HG02798 (cell line): ENCODE data around the gene LHPP.
A peak's percentile ranks its signal among the peaks of the same experiment; 100 is the strongest.

Experiments
- ATAC-seq: cut with Tn5 transposase; IDR thresholded peaks from one replicate; pipeline ENCODE4 v1.9.1; 2021; ENCODE audit warnings: mild to moderate bottlenecking; ENCODE audit not compliant: unreplicated experiment, poor library complexity

The LHPP gene

DNA sequence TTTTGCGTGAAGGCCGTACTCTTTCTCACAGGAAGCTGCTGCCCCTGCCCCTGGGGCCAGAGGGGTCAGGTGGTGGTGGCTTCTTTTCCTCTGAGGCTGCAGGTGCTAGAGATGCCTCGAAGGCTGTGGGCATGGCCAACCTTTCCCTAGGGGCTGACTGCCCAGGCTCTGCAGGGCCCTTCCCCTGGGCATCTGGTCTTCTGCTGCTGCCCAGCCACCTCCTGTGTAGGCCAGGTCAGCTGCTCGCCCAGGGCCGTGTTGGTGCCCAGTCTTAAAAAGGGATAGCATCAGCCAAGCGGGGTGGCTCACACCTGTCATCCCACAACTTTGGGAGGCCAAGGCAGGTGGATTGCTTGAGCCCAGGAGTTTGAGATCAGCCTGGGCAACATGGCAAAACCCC, 168.2 kb downstream of the LHPP start:
- no peak for ATAC-seq

GRCh38 chr10:124630551-124630950, 168.9 kb downstream of the LHPP start:
- no peak for ATAC-seq

DNA sequence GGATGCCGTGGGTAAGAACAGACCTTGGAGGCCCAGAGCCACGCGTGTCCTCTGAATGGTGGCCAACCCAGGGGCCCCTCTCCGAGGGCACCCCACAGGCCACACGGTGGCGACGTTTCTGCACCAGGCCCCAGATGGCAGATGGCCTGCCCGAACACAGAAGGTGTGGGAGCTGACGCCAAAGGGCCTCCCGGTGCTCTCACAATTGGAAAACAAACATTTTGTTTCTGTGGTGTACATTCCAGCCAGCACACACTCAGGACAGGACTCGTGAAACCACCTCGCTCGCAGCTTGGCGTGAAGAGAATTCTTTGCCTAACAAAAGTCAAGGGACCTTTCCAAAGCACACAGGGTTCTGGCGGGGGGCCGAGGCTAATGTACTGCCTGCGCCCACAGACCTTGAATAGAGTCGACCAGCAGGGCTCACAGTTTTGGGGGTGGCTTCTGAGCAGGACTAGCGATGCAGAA, 170.5 kb downstream of the LHPP start:
- no peak for ATAC-seq

- ATAC-seq, result no peak
These were observed 170.9 kb downstream of the LHPP start for GRCh38 chr10:124632566-124632965.

- ATAC-seq, result no peak
These were observed 174.8 kb downstream of the LHPP start for GRCh38 chr10:124636271-124636995.

DNA sequence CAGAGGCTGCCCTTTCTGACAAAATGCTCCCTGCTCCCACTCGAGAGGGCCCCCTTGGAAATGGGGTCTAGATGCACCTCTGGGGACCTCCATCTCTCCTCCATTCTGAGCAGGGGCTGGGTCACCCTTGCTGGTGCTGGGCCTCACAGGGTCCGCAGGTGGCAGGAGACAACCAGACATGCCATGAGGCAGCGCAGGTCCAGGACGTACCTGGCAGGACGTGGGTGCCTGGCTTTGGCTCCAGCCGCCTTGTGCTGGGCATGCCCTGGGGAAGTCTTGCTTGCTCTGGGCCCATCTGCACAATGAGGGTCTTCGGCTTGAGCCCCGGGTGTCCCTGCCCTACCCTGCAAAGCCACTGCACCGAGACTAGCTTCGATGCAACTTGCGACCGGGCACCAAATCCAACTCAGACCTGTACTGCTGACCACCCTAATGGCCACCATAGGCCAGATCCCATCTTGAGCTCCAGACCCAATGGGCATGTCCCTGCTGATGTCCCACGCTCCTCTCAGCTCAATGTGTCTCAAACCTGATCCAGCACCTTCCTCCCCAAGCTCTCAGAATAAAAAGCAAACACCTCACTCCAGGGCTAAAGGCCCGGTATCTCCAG, 175.6 kb downstream of the LHPP start:
- no peak for ATAC-seq

GRCh38 chr10:124637746-124638145, 176.1 kb downstream of the LHPP start:
- ATAC-seq, result no peak

- no peak for ATAC-seq
These were observed 177.6 kb downstream of the LHPP start for GRCh38 chr10:124639206-124639605.

GRCh38 chr10:124639646-124640045, 178.0 kb downstream of the LHPP start:
- ATAC-seq, result no peak

DNA sequence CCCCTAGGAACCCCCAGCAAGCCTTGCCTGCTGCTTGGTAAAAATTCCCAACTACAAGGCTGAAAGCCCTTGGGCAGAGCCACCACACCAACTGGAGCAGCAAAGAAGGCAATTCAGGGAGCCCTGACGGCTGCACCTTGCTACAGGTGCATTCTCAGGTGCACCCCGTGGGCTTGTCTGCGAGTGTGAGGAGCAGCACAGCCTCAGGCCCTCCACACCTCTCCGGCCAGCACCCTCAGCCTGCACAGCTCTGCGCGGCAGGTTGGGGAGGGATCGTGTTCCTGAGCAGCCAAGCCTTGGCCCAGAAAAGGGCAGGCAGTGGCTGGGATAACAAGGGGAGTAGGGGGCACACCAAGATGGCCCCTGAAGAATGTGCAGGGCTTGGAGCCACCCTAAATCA, 178.4 kb downstream of the LHPP start:
- ATAC-seq, result no peak

- ATAC-seq, result peak; percentile 52
These were observed 179.1 kb downstream of the LHPP start for GRCh38 chr10:124640538-124641231.

GRCh38 chr10:124641282-124642087, 179.9 kb downstream of the LHPP start:
- ATAC-seq, result peak; percentile 53

GRCh38 chr10:124642088-124642710, 180.6 kb downstream of the LHPP start:
- ATAC-seq, result no peak

GRCh38 chr10:124643330-124644009, 181.8 kb downstream of the LHPP start:
- ATAC-seq, result no peak

- no peak for ATAC-seq
These were observed 182.6 kb downstream of the LHPP start for GRCh38 chr10:124644236-124644635.

- no peak for ATAC-seq
These were observed 183.3 kb downstream of the LHPP start for GRCh38 chr10:124644771-124645415.

GRCh38 chr10:124645467-124646095, 184.0 kb downstream of the LHPP start:
- no peak for ATAC-seq

GRCh38 chr10:124646483-124647352, 185.1 kb downstream of the LHPP start:
- no peak for ATAC-seq
